GM12878 (cell line): ENCODE data around the gene KLHL36. TPM values are rescaled to one million over a fixed set of nuclear protein-coding genes. Genes with fewer than 3 reads are reported as not detected.

Experiments
- ATAC-seq: fragments of 200-7000 bp; cut with Tn5 transposase; 3 replicates; pipeline ENCODE4 v1.9.1; 2020; ENCODE audit warnings: mild to moderate bottlenecking, moderate library complexity
- BruUV-seq: library from RNA; stranded (reverse); fragments of 400-500 nt; replicated peaks from 2 replicates; lab custom pipeline; 2021; lab: Mats Ljungman, UMichigan
- CTCF ChIA-PET: fragments of 300-600 bp; sonication (Branson Sonifier 250); formaldehyde crosslinking; extraction: SDS; loops from one replicate; lab custom pipeline; 2021; ENCODE audit warnings: inconsistent platforms; lab: Yijun Ruan, JAX
- POLR2A ChIA-PET: fragments of 350-600 bp; formaldehyde crosslinking; extraction: SDS; loops from one replicate; lab custom pipeline; 2021; ENCODE audit warnings: inconsistent platforms; lab: Charles Lee
- RAD21 ChIA-PET: fragments of 300-600 bp; sonication (Branson Sonifier 250); formaldehyde crosslinking; loops from one replicate; lab custom pipeline; 2023; ENCODE audit warnings: antibody characterized with exemption; ENCODE audit not compliant: unreplicated experiment; lab: Charles Lee
- SMC1A ChIA-PET: fragments of 300-600 bp; sonication (Branson Sonifier 250); formaldehyde crosslinking; loops from one replicate; lab custom pipeline; 2023; ENCODE audit not compliant: unreplicated experiment, uncharacterized antibody; lab: Charles Lee
- DNase-seq: peaks from one replicate; pipeline ENCODE4 v3.0.0-alpha.2; 2011; ENCODE audit warnings: low read depth, low spot score
- FAIRE-seq: peaks from 3 replicates; lab custom pipeline; 2011; peaks lifted over from hg19 to GRCh38; lab: Jason Lieb, UNC
- H2AFZ ChIP-seq: 2 replicates; pipeline ENCODE4 v1.6.0; 2011; ENCODE audit warnings: low read depth, low read length, control low read depth; ENCODE audit not compliant: control insufficient read depth
- H3K27ac ChIP-seq: 2 replicates; pipeline ENCODE4 v1.5.1; 2011; ENCODE audit warnings: control low read depth; ENCODE audit not compliant: control insufficient read depth, insufficient read depth
- H3K27me3 ChIP-seq, 2 experiments: replicated peaks in 1 of 2; 2 replicates each; pipeline versions ENCODE4 v1.6.0 to v1.6.1; 2011; ENCODE audit warnings: low read length in 1 of 2; ENCODE audit not compliant: control insufficient read depth in 2 of 2, insufficient read depth in 2 of 2
- H3K36me3 ChIP-seq, 2 experiments: 2 replicates each; pipeline ENCODE4 v1.5.1; 2011; ENCODE audit warnings: low read length in 1 of 2; ENCODE audit not compliant: control insufficient read depth in 2 of 2, insufficient read depth in 2 of 2
- H3K4me1 ChIP-seq: 2 replicates; pipeline ENCODE4 v1.6.1; 2011; ENCODE audit warnings: mild to moderate bottlenecking, low read length, moderate library complexity, mixed read lengths; ENCODE audit not compliant: control insufficient read depth, insufficient read depth
- H3K4me2 ChIP-seq: 2 replicates; pipeline ENCODE4 v1.6.0; 2011; ENCODE audit warnings: control low read depth; ENCODE audit not compliant: control insufficient read depth, insufficient read depth
- H3K4me3 ChIP-seq: fragments of 200-600 bp; sonication (generic); 2 replicates; pipeline ENCODE4 v1.5.1; 2016
- H3K79me2 ChIP-seq: 2 replicates; pipeline ENCODE4 v1.6.0; 2011; ENCODE audit warnings: low read length; ENCODE audit not compliant: control insufficient read depth, insufficient read depth
- H3K9ac ChIP-seq: 2 replicates; pipeline ENCODE4 v1.8.0; 2011; ENCODE audit warnings: low read length, control low read depth, mixed read lengths; ENCODE audit not compliant: control insufficient read depth, insufficient read depth
- H3K9me3 ChIP-seq: replicated peaks from 3 replicates; pipeline ENCODE4 v1.5.1; 2011; ENCODE audit warnings: mild to moderate bottlenecking, low read length; ENCODE audit not compliant: control insufficient read depth, insufficient read depth
- H4K20me1 ChIP-seq: 2 replicates; pipeline ENCODE4 v1.6.0; 2011; ENCODE audit not compliant: control insufficient read depth, insufficient read depth
- E2F4 ChIP-seq: IDR thresholded peaks from 2 replicates; pipeline ENCODE4 v1.6.1; 2012; ENCODE audit warnings: low read depth, low read length, improper control_type of control experiment
- MTA2 ChIP-seq: fragments of 450-650 bp; IDR thresholded peaks from 2 replicates; pipeline ENCODE4 v1.6.1; 2016; ENCODE audit warnings: low read depth, mild to moderate bottlenecking, moderate library complexity
- RAD21 ChIP-seq: IDR thresholded peaks from 2 replicates; pipeline ENCODE4 v1.6.1; 2011; ENCODE audit warnings: mild to moderate bottlenecking, low read depth, low read length, moderate library complexity; ENCODE audit not compliant: insufficient read depth
- REST ChIP-seq: IDR thresholded peaks from 2 replicates; pipeline ENCODE4 v1.6.1; 2012; ENCODE audit warnings: mild to moderate bottlenecking, low read depth, low read length
- WGBS: methylation state at CpG from one replicate; pipeline ENCODE4 v1.1.6; 2016; ENCODE audit warnings: low lambda C conversion rate; ENCODE audit not compliant: insufficient replicate concordance, insufficient coverage; ENCODE audit errors: missing lambda C conversion rate; 5-methylcytosine and 5-hydroxymethylcytosine counted together
- in situ Hi-C: fragments of 300-500 bp; cut with MboI; formaldehyde crosslinking; loops from 9 replicates; pipeline ENCODE4 v1.14.3; 2018; ENCODE audit warnings: mixed read lengths
- intact Hi-C: fragments of 100-400 bp; cut with micrococcal nuclease; formaldehyde crosslinking; loops from one replicate; pipeline ENCODE4 v1.14.2; 2022; ENCODE audit not compliant: unreplicated experiment
- polyA plus RNA-seq, 11 experiments: library from polyadenylated mRNA; depleted of rRNA in 4 of 11; unstranded in 6 of 11; stranded (reverse) in 5 of 11; fragments of >200 nt; fragmentation: Nextera tagmentation in 4 of 11; fragmentation: Illumina TruSeq in 1 of 11; extraction: Ambion mirVana in 4 of 11; extraction: Trizol in 1 of 11; gene quantifications; 1 replicate in 1 of 11; 2 replicates in 10 of 11; pipeline versions ENCODE4 v1.2.1 to v1.2.3, GENCODE V29; 2011 to 2016; ENCODE audit warnings: inconsistent platforms in 2 of 11, missing spikeins in 2 of 11, low read depth in 1 of 11
- total RNA-seq, 4 experiments: library from RNA; depleted of rRNA in 3 of 4; stranded (reverse); fragments of >200 nt in 3 of 4; fragmentation: Illumina TruSeq in 1 of 4; extraction: Trizol in 1 of 4; gene quantifications; 2 replicates each; pipeline versions ENCODE4 v1.2.1 to v1.2.3, GENCODE V29; 2013 to 2021

Gene KLHL36
- total and polyA plus RNA-seq, 10 of the 15 experiments (the other 5 are each of a cell fraction or from before 2014, with no cell fraction given) = 2.6 to 45.3 (median 16.8) TPM

GRCh38 chr16:84611041-84611440 lies 37.3 kb upstream of the KLHL36 start:
- Histone ChIP-seq H3K9me3 (peaks cover 11% of the 10 kb centered on the region; the same call in 2 of the 3 replicates), H3K36me3 (peaks cover 19 to 29% of the 10 kb centered on the region in 2 experiments), H3K4me3 (no peak overlapping the region; the same call in 1 of the 2 replicates), H2AFZ (no peak overlapping the region), H3K9ac (no peak overlapping the region), H3K27me3 (no peaks in the 10 kb centered on the region), H3K79me2 (peaks cover 95% of the 10 kb centered on the region), H4K20me1 (peaks cover 9% of the 10 kb centered on the region), H3K27ac (no peak overlapping the region), H3K4me1 (peaks cover 56% of the 10 kb centered on the region), H3K4me2 (no peak overlapping the region)
- ATAC-seq (no peak), FAIRE-seq (no peak), DNase-seq (no peak)
- intact Hi-C loops (no loop called here), in situ Hi-C loops (loop anchor here (25.0 kb wide), 1 partner anchor 951 kb away; no protein-coding TSS in a partner anchor)
- 91% methylated on average over 4 of the region's 4 CpGs for WGBS
- ChIA-PET RAD21 (interaction anchor here (1.5 to 1.8 kb wide), 2 partner anchors 10 to 11 kb away, joined by 6 read pairs; no protein-coding TSS in a partner anchor), SMC1A (interaction anchor here (0.8 to 14.0 kb wide), 5 partner anchors 9 to 103 kb away, joined by 3 to 229 read pairs (median 4); no protein-coding TSS in a partner anchor), CTCF (interaction anchor here (1.3 to 1.8 kb wide), 3 partner anchors 9 to 11 kb away, joined by 3 to 7 read pairs (median 5); no protein-coding TSS in a partner anchor), POLR2A (interaction anchor here (0.6 to 10.6 kb wide), 2 partner anchors 10 to 19 kb away, joined by 3 to 214 read pairs; no protein-coding TSS in a partner anchor)
- BruUV-seq = no TSS peak
- TF ChIP-seq REST (no peak), E2F4 (no peak), MTA2 (no peak), RAD21 (no peak)
